GM18867 (cell line): ENCODE results near the gene SIM2.

ENCODE experiments used
- ATAC-seq: cut with Tn5 transposase; IDR thresholded peaks from one replicate; pipeline ENCODE4 v1.9.1; 2021; ENCODE audit warnings: mild to moderate bottlenecking, moderate library complexity; ENCODE audit not compliant: unreplicated experiment

SIM2 gene

DNA sequence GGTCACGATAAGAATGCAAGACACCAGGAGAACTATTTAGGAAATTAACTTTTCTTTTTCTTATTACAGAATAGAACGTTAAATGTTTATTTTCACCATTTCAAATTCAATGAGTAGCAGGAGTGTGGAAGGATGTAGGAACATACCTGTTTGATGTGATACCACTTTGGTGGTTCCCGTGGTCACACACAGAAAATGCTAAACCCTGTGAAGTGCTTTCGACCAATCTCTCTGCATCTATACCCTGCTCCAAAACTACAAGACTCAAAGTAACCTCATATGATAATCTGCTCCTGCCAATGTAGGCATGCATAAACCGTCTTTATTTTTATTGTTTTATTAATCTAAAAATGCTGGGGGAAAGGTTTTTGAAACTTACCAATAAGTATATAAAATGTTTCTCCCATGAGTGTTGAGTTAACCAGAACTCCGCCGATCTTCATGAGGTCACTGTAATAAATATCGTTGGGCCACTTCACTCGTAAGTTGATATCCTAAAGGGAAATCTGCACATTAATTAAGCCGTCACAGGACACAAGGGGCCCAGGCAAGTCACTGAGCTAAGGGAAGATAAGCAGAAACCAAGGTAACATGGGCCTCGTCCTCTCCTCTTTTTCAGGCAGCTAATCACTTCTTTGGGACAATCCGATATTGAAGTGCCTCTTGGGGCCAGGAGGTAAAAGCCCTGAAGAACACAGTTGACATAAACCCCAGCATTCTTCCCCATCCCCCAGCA lies 60.6 kb downstream of the SIM2 start:
- no peak for ATAC-seq

DNA sequence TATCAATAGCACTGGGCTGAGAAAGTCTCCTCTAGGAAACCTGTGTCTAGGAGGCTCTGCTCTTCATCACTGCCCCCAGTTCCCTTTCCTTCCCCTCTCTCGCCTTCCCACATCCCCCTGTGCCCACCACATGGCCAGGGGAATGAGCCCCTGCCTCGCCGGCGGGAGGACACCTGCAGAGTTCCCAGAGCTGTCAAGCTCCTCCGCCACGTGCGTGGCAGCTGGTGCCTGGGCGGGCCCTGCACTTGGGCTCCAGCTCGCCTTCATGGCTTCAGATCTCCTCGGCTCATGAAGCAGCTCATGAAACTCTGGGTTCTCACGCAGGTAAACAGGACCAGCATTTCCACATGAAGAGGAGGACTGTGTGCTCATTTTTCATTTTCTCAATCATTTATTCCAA lies 62.8 kb downstream of the SIM2 start:
- ATAC-seq = no peak

DNA sequence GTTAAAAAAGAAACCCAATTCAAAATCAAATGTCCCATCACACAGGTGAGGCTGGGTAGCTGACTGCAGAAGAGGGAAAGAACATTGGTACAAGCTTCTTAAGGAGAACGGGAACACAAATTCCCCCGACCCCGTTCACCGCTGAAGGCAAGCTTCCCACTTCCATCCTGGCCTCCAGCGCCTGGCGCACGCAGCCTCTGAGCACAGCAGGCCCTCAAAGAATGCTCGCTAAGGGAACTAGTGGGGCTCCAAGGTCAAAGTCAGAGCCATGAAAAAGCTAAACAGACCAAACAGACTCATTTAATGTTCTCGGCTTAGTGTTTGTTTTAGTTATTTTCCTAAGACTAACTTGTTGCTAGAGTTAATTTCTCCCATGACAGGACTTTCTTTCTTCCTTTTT lies 63.7 kb downstream of the SIM2 start:
- no peak for ATAC-seq

DNA sequence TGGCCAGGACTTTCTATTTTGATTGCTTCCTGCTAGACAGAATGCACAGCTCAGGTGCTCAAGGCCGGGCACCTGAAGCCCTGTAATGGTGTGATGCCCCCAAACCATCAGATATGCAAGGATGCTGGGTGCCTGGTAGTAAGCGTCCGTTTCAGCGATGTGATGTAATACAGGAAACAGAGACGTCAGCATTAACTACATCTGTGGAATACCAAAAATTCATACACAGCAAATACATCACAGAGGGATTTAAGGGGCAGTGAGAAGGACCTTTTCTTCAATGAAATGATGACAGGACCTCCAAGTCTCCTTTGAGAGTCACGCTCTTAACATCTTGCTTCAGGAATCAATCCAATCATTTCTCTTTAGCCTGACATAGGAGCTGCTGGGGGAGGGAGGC lies 64.4 kb downstream of the SIM2 start:
- ATAC-seq = no peak

DNA sequence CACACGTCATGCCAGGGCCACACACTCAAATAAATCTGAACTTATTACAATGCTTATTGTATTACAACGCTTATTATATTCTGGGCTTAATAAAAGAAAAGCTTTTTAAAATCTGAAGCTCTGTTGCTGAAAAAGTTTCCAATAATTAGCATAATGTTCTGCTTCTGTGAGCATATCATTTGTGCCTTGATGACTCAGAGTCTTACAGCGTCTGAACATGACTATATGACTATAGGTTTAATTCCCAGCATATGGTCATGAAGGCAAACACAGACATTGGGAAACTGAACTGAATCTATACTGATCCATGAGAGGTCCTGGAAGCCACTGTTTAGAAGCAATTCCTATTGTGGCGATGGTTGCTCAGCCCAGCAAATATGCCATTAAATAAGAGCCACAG lies 66.3 kb downstream of the SIM2 start:
- ATAC-seq = no peak

DNA sequence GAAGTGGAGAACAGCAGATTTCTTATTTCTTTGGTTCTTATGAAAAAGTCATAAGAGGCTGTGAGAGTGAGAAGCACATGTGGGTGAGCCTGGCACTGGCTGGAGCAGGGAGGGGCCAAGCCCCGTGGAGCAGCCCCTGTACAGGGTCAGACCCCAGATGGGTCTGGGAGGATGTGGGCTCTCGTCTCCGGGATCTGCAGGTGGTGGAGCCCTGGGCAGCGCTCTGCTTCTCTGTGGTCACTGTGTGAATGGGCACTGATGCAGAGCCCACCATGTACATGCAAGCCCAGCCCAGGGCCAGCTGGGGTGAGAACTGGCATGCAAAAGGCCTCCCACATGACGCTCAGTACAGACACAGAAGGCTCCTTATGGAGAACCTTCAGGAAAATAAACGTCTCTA lies 67.6 kb downstream of the SIM2 start:
- no peak for ATAC-seq

DNA sequence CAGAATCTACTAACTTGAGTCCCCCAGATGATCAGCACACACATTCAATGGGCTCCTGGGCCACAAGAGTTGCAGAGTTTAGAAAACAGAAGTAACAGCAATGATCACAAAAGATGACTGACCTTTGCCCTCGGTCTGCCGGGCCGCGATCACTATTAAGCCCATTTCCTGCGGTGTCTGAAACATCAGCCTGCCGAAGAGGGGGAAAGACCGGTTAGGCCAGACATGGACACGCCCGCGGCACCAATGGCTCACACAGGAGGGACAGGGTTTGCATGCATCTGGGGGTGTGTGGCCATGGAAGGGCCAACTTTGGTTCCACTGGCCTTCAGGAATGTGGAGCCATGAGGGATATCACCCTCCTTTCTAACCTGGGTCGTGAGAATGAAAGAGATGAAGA lies 68.2 kb downstream of the SIM2 start:
- no peak for ATAC-seq

DNA sequence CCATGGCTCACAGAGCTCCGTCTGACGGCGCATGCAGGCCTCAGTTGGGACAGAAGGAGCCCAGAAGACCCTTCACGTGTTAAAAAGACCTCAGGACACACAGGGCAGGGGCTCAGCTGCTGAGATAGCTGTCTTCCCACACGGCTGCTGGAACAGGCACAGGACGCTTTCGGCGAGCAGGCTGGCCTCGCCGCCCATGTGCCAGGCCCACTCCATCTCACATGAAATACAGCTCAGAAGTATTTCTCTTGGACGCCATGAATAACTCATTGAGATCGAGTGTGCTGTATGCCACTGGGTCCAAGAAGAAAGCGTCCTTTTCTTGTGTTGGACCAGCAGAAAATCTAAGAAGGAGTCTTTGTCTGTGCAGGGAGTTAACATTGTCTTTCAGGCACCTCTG lies 69.6 kb downstream of the SIM2 start:
- no peak for ATAC-seq

DNA sequence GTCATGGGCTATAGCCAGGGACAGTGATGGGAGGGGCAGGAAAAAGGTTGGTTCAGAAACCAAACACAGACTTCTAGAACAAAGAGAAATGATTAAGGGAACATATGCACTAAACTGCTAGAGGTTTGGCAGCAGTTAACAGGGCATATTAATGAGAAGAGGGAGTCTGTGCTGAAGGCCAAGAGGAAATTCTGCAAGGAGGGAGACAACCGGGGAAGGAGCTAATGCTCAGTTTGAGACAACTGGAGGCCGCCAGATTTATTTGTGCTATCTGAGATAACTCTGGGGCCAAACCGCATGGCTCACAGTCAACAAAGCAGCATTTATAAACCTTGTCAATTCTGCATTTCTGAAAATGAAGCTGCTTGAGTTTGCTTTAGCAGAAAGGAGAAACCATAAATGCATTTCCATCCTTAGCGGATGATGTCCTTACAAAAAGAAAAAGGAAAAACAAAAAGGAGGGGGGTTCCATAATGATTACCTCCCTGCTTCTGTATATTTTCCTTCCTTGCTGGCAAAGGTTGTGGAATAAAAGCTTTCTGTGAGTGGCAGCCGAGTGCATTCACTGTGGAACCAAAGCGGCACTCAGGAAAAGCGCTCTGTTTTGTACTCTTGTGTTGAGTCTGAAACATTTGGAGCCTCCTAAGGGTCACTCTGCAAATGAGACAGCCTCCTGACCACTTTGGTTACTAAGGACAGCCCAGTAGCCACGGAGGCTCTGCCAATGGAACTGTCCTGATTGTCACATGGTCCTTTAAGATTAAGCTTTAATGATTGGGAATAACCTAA lies 70.3 kb downstream of the SIM2 start:
- no peak for ATAC-seq

DNA sequence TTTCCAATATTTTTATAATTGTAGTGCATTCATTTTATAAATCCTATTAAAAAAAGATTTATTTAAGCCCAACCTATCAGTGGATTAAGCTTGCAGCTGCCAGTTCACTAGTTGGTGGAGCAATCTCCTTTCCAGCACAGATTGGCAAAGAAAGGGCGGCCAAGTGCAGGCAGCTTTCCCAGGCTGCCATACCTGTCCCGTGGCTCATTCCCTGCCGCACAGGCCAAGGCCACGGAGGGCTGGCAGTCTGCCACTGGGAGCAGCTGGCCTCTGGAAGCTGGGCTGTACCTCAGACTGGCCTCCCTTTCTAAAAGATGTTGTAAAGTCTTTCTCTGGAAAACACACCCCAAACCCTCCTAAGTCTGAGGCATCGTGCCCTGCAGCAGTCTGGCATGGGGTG lies 74.2 kb downstream of the SIM2 start:
- no peak for ATAC-seq

DNA sequence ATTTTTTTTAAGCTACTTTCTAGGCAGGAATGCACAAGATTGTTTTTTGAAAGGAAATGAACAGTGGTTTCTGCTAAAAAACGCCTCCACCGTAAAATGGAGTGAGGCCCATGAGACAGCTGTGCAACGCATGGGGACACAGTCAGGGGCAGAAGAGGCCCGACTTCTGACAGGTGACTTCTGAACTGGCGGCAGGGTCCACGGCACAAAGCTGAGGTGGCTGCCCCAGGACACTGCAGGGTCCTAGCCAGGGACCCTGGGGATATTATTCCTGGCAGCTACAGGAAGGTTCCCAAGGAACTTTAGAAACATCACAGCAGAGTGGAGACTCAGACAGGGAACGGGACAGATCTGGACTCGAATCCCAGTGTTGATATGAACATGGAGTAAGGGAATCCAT lies 75.1 kb downstream of the SIM2 start:
- ATAC-seq = no peak

DNA sequence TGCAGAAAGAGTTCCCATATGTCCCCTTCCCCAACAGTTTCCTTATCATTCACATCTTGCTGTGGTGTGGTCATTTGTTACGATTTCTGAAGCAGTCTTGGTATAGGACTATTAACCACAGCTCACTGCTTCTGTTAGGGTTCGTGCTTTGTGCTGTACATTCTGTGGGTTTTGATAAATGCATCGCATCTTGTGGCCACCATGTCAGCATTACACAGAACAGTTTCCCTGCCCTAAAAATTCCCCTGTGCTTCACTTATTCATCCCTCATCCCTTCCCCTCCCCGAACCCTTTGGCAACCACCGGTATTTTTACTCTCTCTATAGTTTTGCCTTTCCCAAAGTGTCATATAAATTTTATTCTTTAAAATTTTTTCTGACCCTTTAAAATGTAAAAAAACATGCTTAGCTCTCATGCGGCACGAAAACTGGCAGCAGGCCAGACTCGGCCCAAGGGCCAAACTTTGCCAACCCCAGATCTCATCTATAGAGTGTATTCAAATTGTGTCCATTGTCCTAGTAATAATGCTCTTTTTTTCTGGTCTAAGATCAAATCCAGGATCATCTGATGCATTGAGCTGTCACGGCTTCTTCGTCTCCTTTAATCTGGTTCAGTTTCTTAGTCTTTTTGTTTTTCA lies 78.2 kb downstream of the SIM2 start:
- no peak for ATAC-seq

DNA sequence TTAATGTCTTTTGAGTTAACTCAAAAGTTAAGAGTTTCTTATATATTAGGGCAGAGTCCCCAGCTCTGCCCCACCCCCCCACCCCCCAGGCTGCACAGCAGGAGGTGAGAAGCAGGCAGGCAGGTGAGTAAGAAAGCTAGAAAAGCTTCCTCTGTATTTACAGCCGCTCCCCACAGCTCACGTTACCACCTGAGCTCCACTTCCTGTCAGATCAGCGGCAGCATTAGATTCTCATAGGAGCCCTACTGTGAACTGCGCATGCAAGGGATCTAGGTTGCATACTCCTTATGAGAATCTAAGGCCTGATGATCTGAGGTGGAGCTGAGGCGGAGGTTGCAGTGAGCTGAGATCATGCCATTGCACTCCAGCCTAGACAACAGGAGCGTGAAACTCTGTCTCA lies 81.9 kb downstream of the SIM2 start:
- no peak for ATAC-seq

DNA sequence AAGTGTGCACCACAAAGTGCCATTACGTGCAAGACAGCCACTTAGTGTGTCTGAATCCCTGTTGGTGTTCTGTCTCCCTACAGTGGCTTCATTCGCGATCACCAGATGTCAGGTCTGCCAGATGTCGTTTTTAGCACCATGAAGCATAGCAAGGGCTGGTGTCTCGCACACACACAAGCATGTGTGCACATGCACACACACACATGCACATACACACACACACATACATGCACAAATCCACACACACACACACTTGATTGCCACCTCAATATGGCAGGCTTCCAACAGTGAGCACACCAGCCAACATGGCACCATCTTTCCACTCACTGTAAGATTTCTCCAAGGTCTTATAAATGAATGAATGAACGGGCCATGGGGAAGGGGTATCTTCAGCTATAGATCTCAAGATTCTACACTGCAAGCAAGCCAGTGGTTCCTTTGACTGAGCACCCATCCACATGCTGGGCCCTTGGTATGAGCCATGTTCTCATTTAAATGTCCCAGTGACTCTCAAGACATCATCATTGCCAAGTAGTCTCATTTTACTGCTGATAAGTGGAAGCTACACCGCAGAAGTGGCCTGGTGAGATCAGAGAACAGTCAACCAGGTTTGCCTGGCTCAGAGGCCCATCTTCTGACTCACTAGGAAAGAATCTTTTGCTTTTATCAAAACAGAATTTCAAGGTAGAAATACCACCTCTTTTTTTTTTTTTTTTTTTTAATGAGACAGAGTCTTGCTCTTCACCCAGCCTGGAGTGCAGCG lies 84.9 kb downstream of the SIM2 start:
- no peak for ATAC-seq

DNA sequence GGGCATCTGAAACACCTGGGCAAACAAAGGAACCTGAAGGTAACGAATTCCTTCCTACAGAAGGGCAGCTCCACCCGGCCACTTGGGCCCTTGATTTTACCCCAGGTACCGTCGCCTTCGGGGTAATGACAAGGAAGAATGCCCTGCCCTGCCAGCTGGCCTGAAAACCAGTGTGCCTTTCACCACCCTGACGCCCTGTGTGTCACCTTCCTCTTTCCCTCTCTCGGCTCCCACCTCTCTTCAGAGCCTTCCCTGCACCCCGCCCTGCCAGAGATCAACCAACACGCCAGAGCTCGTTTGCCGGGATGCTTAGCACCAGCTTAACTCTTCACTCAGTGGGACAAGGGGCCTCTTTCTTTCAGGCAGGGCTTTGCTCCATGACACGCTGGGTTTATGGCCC lies 86.0 kb downstream of the SIM2 start:
- no peak for ATAC-seq

DNA sequence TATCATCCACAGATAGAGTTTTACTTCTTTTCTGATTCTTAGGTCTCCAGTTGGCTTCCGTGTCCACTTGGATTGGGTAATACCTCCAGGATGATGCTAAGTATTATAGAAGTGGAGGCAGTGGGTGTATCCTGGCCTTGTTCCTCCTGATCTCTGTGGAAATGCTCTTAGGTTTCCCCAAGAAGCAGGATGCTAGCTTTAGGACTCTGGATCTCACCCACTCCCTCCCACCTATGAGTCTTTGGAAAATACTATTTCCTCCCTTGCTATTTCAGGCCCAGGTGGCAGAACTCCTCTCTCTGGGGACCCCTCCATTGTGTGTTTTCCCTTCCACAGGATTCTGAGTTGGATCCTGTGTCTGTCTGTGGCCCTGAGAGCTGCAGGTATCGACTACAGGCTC lies 86.7 kb downstream of the SIM2 start:
- ATAC-seq = no peak

DNA sequence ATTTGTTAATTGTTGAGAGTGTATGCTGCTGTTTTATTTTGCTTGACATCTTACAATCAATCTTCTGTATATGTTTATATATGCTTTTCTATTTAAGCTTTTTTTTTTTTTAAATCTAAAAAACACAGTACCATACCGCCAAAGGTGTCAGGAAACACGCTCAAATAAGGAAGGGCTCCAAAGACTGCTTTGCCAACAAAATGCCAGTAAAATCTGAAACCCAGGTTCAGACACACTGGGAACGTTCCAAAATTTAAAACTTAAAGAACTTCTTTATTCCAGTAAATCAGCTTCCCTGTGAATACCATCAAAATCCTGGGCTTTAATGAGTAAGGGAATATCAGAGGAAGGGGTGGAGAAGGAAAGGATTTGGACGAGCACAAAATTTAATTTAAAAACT lies 87.3 kb downstream of the SIM2 start:
- no peak for ATAC-seq

DNA sequence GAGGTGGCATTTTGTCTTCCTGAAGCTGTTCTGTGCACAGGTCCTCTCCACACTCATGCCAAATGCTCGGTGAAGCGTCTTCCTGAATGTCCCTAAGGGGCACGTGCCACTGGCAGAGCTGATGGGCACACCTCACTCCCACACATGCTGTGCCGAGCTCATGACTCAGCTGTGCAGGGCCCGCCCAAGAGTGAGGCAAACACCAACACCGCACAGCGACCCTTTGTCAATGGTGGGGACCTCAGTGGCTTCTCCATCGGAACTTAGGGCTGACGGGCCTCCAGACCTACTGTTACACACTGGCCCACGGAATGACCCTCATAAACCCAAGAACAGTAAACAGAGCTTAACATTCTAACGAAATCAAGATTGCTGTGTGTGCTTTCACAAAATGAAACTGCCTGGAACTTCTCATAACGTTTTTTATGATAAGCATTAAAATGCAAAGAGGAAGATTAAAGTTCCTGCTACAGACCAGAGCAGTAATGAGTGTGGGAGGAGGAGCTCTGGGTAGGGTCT lies 89.3 kb downstream of the SIM2 start:
- ATAC-seq = no peak

DNA sequence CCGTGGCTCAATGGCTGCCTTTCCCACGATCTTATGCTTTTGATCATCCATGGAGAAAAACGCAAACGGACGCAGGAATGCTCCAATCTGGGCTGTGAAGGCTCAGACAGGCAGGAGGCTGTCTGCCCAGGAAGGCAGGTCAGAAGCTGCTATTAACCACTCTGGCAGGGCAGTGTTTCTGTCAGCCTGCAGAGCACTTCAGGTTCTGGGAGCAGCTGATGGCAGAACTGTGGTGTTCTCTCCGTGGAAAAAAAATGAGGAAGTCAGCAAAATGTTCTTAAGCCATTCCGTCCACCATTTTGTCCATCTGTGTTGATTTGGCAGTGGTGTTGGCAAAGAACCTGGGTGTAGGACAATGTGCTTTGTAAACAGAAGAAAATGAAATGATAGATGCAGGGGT lies 91.7 kb downstream of the SIM2 start:
- ATAC-seq = no peak

DNA sequence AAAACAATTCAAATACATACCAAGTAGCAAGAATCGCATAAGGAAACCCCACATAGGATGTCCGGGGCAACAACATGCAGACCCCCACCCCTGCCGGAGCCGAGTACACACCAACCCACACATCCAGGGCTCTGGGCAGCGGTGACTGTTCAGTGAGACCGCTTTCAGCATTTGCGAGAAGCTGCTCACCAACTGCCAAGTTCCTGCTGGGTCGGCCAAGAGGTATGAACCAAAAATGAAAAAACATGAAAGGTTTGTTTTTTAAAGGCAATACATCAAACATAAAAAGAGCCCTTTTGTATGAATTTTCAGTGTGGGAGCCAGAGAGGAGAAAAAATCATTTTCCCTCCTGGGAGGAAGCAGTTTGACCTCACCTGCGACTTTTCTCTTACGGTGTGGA lies 92.3 kb downstream of the SIM2 start:
- no peak for ATAC-seq
